AG04450 (cell line): ENCODE measurements around the gene CD74. TPM values are rescaled to one million over a fixed set of nuclear protein-coding genes. Genes with fewer than 3 reads are reported as not detected.

Source experiments
- CTCF ChIA-PET: fragments of 300-600, 350-600 bp; formaldehyde crosslinking; extraction: SDS; loops from one replicate; lab custom pipeline; 2022; ENCODE audit warnings: antibody characterized with exemption, inconsistent platforms; lab: Charles Lee
- POLR2A ChIA-PET: fragments of 350-600 bp; formaldehyde crosslinking; extraction: SDS; loops from one replicate; lab custom pipeline; 2021; ENCODE audit warnings: antibody characterized with exemption, inconsistent platforms; lab: Yijun Ruan, JAX
- DNase-seq: peaks from one replicate; pipeline ENCODE4 v3.0.0-alpha.2; 2011; ENCODE audit warnings: low read depth, low spot score
- H3K27ac ChIP-seq: one replicate; pipeline ENCODE4 v1.5.1; 2012; ENCODE audit warnings: low read depth, low read length, control low read depth
- H3K27me3 ChIP-seq: one replicate; pipeline ENCODE4 v1.6.0; 2012; ENCODE audit warnings: low read length; ENCODE audit not compliant: control insufficient read depth, insufficient read depth
- H3K4me3 ChIP-seq: 2 replicates; pipeline ENCODE4 v1.5.1; 2011; ENCODE audit warnings: mild to moderate bottlenecking, low read depth, low read length, control low read depth
- H3K9me3 ChIP-seq: 2 replicates; pipeline ENCODE4 v1.5.1; 2012; ENCODE audit warnings: low read length; ENCODE audit not compliant: control insufficient read depth, insufficient read depth
- polyA plus RNA-seq: library from polyadenylated mRNA; depleted of rRNA; stranded (reverse); fragments of >200 nt; gene quantifications from 2 replicates; pipeline ENCODE4 v1.2.3, GENCODE V29; 2011
- TF ChIP-seq, protein P1 (sequence below): IDR thresholded peaks from 2 replicates; pipeline ENCODE4 v1.5.1; 2011; ENCODE audit warnings: low read depth, low read length, control low read depth, inconsistent platforms

CD74 gene
- polyA plus RNA-seq, 1 experiment, result 2.9 TPM

- CTCF ChIA-PET, result no interaction called here
- no peak overlapping the region for H3K4me3 ChIP-seq
- H3K27ac ChIP-seq, result no peak overlapping the region
- no peaks in the 10 kb centered on the region for H3K27me3 ChIP-seq
- H3K9me3 ChIP-seq, result no peaks in the 10 kb centered on the region
- TF ChIP-seq, protein P1, sequence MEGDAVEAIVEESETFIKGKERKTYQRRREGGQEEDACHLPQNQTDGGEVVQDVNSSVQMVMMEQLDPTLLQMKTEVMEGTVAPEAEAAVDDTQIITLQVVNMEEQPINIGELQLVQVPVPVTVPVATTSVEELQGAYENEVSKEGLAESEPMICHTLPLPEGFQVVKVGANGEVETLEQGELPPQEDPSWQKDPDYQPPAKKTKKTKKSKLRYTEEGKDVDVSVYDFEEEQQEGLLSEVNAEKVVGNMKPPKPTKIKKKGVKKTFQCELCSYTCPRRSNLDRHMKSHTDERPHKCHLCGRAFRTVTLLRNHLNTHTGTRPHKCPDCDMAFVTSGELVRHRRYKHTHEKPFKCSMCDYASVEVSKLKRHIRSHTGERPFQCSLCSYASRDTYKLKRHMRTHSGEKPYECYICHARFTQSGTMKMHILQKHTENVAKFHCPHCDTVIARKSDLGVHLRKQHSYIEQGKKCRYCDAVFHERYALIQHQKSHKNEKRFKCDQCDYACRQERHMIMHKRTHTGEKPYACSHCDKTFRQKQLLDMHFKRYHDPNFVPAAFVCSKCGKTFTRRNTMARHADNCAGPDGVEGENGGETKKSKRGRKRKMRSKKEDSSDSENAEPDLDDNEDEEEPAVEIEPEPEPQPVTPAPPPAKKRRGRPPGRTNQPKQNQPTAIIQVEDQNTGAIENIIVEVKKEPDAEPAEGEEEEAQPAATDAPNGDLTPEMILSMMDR, result no peak
- DNase-seq, result no peak
- POLR2A ChIA-PET, result no interaction called here
These were observed 19.5 kb downstream of the CD74 start for GRCh38 chr5:150393096-150393645.

GRCh38 chr5:150392680-150393079 is 20.0 kb downstream of the CD74 start:
- ChIA-PET CTCF (no interaction called here), POLR2A (no interaction called here)
- no peak overlapping the region for H3K4me3 ChIP-seq
- no peaks in the 10 kb centered on the region for H3K27me3 ChIP-seq
- H3K9me3 ChIP-seq, result no peaks in the 10 kb centered on the region
- TF ChIP-seq, protein P1, result no peak
- no peak for DNase-seq
- no peak overlapping the region for H3K27ac ChIP-seq

DNA sequence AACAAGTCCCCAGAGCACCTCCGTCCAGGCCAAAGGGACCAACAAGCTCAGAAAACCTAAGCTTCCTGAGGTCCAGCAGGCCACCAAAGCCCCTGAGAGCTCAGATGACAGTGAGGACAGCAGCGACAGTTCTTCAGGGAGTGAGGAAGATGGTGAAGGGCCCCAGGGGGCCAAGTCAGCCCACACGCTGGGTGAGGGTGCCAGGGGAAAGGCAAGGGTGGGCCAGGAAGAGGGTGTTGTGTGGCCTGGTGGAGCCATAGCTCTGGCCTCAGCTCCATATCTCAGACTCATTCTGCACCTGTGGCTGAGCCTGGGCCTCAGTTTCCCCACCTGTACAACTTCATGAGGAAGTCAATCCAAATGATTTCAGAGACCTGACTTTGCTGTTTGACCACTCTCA is 20.7 kb downstream of the CD74 start:
- no peak for DNase-seq
- Histone ChIP-seq H3K27ac (peak overlapping the region; percentile 2), H3K27me3 (no peaks in the 10 kb centered on the region), H3K4me3 (no peak overlapping the region), H3K9me3 (no peaks in the 10 kb centered on the region)
- ChIA-PET POLR2A (no interaction called here), CTCF (no interaction called here)
- TF ChIP-seq, protein P1, result no peak

DNA sequence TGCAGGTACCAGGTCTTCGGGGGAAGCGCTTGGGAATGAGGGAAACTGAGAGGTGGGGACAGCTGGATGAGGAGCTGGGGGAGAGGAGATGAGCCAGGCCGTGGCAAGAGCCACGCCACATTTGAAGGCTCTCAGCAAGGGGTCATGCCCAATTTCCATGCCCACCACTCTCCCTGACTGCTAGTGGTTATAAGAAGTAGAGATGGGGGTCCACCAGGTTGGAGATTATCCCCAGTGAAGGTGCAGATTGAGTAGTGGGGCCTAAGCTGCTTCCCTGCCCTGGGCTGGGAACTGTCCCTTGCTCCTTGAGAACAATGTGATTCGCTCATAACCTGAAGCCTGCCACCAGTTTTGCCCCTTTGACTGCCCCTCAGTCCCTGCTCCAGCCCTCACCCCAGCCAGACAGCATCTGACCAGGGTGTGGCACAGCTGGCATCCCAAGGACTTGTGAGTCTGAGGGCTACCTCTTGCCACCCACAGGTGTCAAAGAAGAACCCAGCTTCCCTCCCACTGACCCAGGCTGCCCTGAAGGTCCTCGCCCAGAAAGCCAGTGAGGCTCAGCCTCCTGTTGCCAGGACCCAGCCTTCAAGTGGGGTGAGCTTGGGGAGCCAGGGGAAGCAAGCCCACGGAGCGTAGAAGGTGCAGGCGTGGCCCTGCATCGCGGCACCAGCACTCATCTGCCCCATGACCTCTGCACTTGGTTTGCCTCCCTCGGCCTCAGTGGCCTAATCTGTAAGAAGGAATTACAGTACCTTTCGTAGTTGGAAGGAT is 21.5 kb downstream of the CD74 start:
- H3K27me3 ChIP-seq, result no peaks in the 10 kb centered on the region
- H3K4me3 ChIP-seq, result no peak overlapping the region
- no peak overlapping the region for H3K27ac ChIP-seq
- ChIA-PET POLR2A (no interaction called here), CTCF (no interaction called here)
- DNase-seq, result no peak
- no peaks in the 10 kb centered on the region for H3K9me3 ChIP-seq
- TF ChIP-seq, protein P1, result no peak

GRCh38 chr5:150389531-150390266 is 23.0 kb downstream of the CD74 start:
- no peak overlapping the region for H3K4me3 ChIP-seq
- ChIA-PET POLR2A (no interaction called here), CTCF (interaction anchor here (0.6 kb wide), 1 partner anchor 188 kb away, joined by 3 read pairs; no protein-coding TSS in a partner anchor)
- TF ChIP-seq, protein P1, result no peak
- H3K27me3 ChIP-seq, result no peaks in the 10 kb centered on the region
- no peaks in the 10 kb centered on the region for H3K9me3 ChIP-seq
- DNase-seq, result no peak
- no peak overlapping the region for H3K27ac ChIP-seq
